HepG2 (cell line): ENCODE results near the gene PTGR3. TPM values are rescaled to one million over a fixed set of nuclear protein-coding genes. Genes with fewer than 3 reads are reported as not detected.

ENCODE experiments used
- ARID2 ChIP-seq: sonication (generic); formaldehyde crosslinking; IDR thresholded peaks from 2 replicates; pipeline ENCODE4 v1.8.1; 2022; ENCODE audit warnings: mild to moderate bottlenecking, missing genetic modification reagents, borderline replicate concordance
- CEBPZ ChIP-seq: IDR thresholded peaks from 2 replicates; pipeline ENCODE4 v1.6.1; 2012; ENCODE audit warnings: low read length, improper control_type of control experiment
- HOXA9 ChIP-seq: sonication (generic); formaldehyde crosslinking; IDR thresholded peaks from 2 replicates; pipeline ENCODE4 v1.8.1; 2022; ENCODE audit warnings: missing genetic modification reagents, mild to moderate bottlenecking, moderate library complexity, borderline replicate concordance
- MATR3 ChIP-seq: sonication (generic); formaldehyde crosslinking; IDR thresholded peaks from 2 replicates; pipeline ENCODE4 v1.4.0; 2020; ENCODE audit warnings: missing genetic modification reagents
- MAX ChIP-seq: IDR thresholded peaks from 2 replicates; pipeline ENCODE4 v1.6.1; 2012; ENCODE audit warnings: inconsistent platforms
- MEIS2 ChIP-seq: sonication (generic); formaldehyde crosslinking; IDR thresholded peaks from 2 replicates; pipeline ENCODE4 v1.9.0; 2021; ENCODE audit warnings: mild to moderate bottlenecking, missing genetic modification reagents
- NFIC ChIP-seq: IDR thresholded peaks from 2 replicates; pipeline ENCODE4 v1.6.1; 2012; ENCODE audit warnings: mild to moderate bottlenecking, low read length, inconsistent platforms
- SMARCC2 ChIP-seq: fragments of 450-650 bp; IDR thresholded peaks from 2 replicates; pipeline ENCODE4 v1.6.1; 2017; ENCODE audit warnings: antibody characterized with exemption, mild to moderate bottlenecking
- TP53 ChIP-seq: sonication (generic); formaldehyde crosslinking; conservative IDR thresholded peaks from 2 replicates; pipeline ENCODE4 v1.4.0; 2020; ENCODE audit warnings: missing genetic modification reagents
- ZBTB10 ChIP-seq: sonication (generic); formaldehyde crosslinking; IDR thresholded peaks from 2 replicates; pipeline ENCODE4 v1.4.0; 2020; ENCODE audit warnings: missing genetic modification reagents, borderline replicate concordance
- ZBTB20 ChIP-seq: sonication (generic); formaldehyde crosslinking; IDR thresholded peaks from 2 replicates; pipeline ENCODE4 v1.8.1; 2023; ENCODE audit warnings: missing genetic modification reagents, low read depth, mild to moderate bottlenecking, borderline replicate concordance
- ZFP91 ChIP-seq: sonication (generic); formaldehyde crosslinking; IDR thresholded peaks from 2 replicates; pipeline ENCODE4 v1.9.0; 2022; ENCODE audit warnings: missing genetic modification reagents, mild to moderate bottlenecking, borderline replicate concordance
- ZGPAT ChIP-seq: IDR thresholded peaks from 2 replicates; pipeline ENCODE4 v1.6.1; 2016; ENCODE audit warnings: mild to moderate bottlenecking
- ZNF484 ChIP-seq: sonication (generic); formaldehyde crosslinking; IDR thresholded peaks from 2 replicates; pipeline ENCODE4 v1.5.1; 2020; ENCODE audit warnings: mild to moderate bottlenecking, low read depth, missing genetic modification reagents, borderline replicate concordance
- ZNF550 ChIP-seq: sonication (generic); formaldehyde crosslinking; IDR thresholded peaks from 2 replicates; pipeline ENCODE4 v1.4.0; 2020; ENCODE audit warnings: mild to moderate bottlenecking, missing genetic modification reagents, borderline replicate concordance
- polyA plus RNA-seq, 8 experiments: library from polyadenylated mRNA; depleted of rRNA in 3 of 8; stranded (reverse) in 7 of 8; unstranded in 1 of 8; fragments of >200 nt; fragmentation: Illumina TruSeq in 4 of 8; extraction: Trizol in 4 of 8; gene quantifications; 2 replicates each; pipeline versions ENCODE4 v1.2.1 to v1.2.3, GENCODE V29; 2011 to 2016; ENCODE audit warnings: low read depth in 4 of 8, missing spikeins in 1 of 8, mixed read lengths in 1 of 8; ENCODE audit not compliant: insufficient read depth in 1 of 8
- total RNA-seq, 5 experiments: library from RNA; depleted of rRNA; stranded (reverse); fragments of >200 nt; fragmentation: Illumina TruSeq; extraction: Trizol; gene quantifications; 2 replicates each; pipeline ENCODE4 v1.2.3, GENCODE V29; 2016; ENCODE audit warnings: low read depth in 1 of 5

Gene PTGR3
- total and polyA plus RNA-seq, 2 of the 13 experiments (the other 11 are each of a cell fraction or from before 2014, with no cell fraction given), result 11.5 to 25.3 TPM

GRCh38 chr18:75209129-75209950 is at the start of gene PTGR3 (continued):
- TF ChIP-seq CEBPZ, result no peak
- no peak for TF ChIP-seq MATR3 (CRISPR knock-in tag)
- no peak for TF ChIP-seq TP53 (CRISPR knock-in tag)
- no peak for TF ChIP-seq ZNF550
- TF ChIP-seq MEIS2 (CRISPR knock-in tag), result 0 out of 2 replicates have a peak, but pooled peaks have one; percentile 33
- TF ChIP-seq NFIC, result no peak
- TF ChIP-seq ZNF484 (CRISPR knock-in tag), result no peak
- TF ChIP-seq ZFP91 (CRISPR knock-in tag), result peak; percentile 91
- TF ChIP-seq ARID2 (CRISPR knock-in tag), result no peak
- TF ChIP-seq MAX, result peak; percentile 82
- TF ChIP-seq ZBTB10 (CRISPR knock-in tag), result 0 out of 2 replicates have a peak, but pooled peaks have one; percentile 32
- TF ChIP-seq ZGPAT (CRISPR knock-in tag), result no peak
- no peak for TF ChIP-seq SMARCC2
- TF ChIP-seq ZBTB20 (CRISPR knock-in tag), result peak; percentile 29; the same call in 1 of the 2 replicates
- TF ChIP-seq HOXA9 (CRISPR knock-in tag), result no peak
